Limb (tissue), 2 donors: ENCODE data around the gene SCN5A.

Experiments used
- DNase-seq, 2 donors: peaks; one replicate each; pipeline ENCODE4 v3.0.0-alpha.2; 2016; ENCODE audit errors: extremely low spot score in 2 of 2

SCN5A gene

DNA sequence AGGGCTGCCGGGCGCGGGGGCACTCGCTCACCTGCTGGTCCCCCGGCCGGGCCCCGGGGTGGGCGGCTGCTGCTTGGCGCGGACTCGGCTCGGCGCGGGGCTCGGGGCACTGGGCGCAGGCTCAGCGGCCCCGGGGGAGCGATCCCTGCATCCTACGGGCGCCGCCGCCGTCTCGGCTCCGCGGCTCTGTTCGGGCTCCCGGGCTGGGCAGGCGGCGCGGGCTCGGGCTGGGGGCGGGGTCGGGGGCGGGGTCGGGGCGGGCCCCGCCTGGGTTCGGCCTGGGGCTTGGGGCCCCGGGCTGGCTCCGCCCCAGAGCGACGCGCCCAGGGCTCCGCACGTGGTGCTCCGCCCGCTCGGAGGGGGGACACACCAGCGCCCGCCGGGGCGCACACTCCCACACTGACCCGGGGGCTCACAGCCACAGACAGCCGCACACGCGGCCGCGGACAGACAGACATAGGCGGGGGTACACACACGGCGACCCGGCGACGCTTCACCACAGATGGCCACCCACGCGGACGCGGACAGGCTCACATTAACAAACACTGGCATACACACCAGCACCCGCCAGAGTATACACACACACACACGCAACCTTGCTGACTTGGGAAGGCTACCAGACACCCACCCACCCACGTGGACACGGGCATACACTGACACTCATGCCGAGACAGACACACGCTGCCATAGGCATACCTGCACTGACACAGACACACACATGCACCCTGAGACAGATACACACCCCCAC, at the start of gene SCN5A:
TSS of gene SCN5A (minus strand) at position 188 of the 748 bp plus-strand sequence. CDS start 16,380 bp downstream, outside the sequence.
- peak in 1 of 2 donors; percentile 81 for DNase-seq

DNA sequence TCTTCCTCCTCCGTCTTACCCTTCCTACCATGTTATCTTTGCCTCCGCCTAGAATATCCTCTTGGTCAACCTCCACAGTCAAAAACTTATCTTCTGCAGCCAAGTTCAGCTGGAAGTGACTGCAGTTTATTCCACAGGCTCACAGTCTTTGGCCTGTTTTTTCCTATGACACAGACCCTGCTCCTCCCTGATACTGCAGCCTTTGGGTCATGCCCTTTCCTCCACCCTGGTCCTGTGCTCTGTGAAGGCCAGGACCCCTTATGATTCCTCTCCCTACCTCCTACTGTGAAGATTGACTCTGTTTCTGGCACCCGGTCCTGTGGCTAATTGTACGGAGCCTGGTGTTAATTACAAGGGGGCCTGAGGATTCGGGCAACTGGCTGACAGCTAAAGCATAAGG, 49.3 kb upstream of the SCN5A start:
- DNase-seq, result peak in 1 of 2 donors; percentile 1

GRCh38 chr3:38698061-38698460, 48.6 kb upstream of the SCN5A start:
- DNase-seq, result no peak

GRCh38 chr3:38696034-38696433, 46.5 kb upstream of the SCN5A start:
- DNase-seq, result no peak

- no peak for DNase-seq
Measured at GRCh38 chr3:38690185-38690584, 40.7 kb upstream of the SCN5A start.

- DNase-seq, result no peak
Measured at GRCh38 chr3:38689774-38690173, 40.3 kb upstream of the SCN5A start.

- no peak for DNase-seq
Measured at GRCh38 chr3:38689346-38689745, 39.9 kb upstream of the SCN5A start.

GRCh38 chr3:38687321-38687720, 37.8 kb upstream of the SCN5A start:
- no peak for DNase-seq

DNA sequence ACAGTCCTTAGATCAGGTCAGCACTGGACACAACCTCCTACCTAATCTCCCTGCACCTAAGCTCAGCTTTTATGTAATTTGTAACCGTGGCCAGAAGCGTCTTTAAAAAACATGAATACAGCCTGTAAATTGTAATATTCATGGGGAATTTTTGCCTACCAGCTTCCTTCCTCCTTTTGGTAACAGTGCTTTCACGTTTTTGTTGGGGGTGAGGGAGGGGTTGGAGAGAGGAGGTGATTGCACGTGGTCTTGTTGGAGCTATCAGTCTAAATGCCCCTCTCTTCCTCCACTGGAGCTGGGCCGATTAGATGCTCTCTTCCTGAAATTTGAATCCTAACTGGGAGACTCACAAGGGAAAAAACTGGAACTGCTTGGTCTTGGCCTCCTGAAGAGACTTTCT, 35.1 kb upstream of the SCN5A start:
- no peak for DNase-seq

DNA sequence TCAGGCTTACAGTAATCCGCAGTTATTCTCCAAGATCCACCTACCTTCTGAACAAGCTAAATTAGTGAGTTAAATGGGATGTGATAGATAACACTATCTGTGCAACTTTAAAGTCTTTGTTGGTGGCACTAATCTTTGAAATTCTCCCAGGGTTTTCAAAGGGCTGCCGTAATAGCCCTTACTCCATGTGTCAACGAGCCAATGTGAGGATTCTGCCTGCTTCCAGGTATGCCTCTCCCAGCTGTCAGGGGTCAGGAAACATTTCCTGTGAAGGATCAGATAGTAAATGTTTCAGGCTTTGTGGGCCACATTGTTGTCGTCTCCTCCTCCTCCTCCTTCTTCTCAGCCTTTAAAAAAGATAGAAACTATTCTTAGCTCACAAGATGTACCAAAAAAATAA, 20.2 kb upstream of the SCN5A start:
- DNase-seq, result no peak

- no peak for DNase-seq
Measured at GRCh38 chr3:38662544-38662943, 13.1 kb upstream of the SCN5A start.

GRCh38 chr3:38658841-38659240, 9.4 kb upstream of the SCN5A start:
- no peak for DNase-seq

GRCh38 chr3:38657369-38657768, 7.9 kb upstream of the SCN5A start:
- DNase-seq, result no peak

GRCh38 chr3:38655708-38656300, 6.3 kb upstream of the SCN5A start:
- peak in 1 of 2 donors; percentile 56 for DNase-seq

DNA sequence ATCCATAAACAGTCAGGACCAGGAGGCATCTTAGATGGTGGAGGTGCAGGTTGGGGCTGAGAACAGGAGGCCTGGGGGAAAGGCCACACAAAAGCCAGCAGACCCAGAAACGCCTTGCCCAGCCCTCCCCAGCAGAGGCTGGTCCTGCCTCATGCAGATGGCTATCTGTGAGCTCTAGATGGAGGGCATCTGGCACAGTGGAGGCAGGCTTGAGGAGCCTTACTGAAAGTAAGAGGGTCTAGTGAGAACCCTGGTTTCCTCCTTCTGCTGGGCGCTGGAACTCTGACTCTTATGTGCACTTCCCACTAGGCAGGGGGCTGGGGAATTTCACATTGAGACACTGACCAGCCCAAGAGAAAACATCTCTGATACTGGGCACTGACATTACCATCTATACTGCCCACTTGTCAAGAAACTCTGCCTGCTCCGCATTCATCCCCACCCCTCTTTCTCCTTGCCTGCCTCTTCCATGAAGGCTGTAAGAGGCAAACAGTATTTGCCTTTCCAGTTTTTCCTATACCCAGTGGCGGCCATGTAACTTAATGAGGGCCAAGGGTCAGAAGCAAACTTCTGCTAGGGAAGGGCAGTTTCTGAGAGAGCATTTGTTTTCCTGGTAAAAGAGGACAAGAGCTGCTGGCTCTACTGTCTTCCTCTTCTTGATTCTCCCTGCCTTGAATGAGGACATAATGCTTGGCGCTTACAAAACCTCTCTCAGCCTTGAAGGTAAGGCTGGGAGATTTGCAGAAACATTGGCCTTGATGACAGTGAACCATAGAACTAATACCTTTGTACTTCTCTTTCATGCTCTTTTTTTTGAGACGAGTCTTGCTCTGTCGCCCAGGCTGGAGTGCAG, 4.4 kb upstream of the SCN5A start:
- DNase-seq, result no peak

DNA sequence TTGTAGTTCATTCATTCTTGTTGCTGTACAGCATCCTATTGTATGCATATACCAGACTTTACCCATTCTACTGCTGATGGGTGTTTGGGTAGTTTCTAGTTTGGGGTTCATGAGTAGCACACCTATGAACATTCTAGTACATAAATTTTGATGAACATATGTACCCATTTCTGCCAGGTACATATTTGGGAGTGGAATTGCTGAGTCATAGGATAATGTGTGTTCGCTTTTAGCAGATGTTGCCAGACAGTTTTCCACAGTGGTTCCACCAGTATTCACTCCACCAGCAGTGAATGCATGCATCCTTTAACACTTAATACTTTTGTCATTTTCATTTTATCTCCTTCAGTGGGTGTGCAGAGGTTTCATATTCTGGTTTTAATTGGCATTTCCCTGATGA, 3.4 kb upstream of the SCN5A start:
- no peak for DNase-seq

DNA sequence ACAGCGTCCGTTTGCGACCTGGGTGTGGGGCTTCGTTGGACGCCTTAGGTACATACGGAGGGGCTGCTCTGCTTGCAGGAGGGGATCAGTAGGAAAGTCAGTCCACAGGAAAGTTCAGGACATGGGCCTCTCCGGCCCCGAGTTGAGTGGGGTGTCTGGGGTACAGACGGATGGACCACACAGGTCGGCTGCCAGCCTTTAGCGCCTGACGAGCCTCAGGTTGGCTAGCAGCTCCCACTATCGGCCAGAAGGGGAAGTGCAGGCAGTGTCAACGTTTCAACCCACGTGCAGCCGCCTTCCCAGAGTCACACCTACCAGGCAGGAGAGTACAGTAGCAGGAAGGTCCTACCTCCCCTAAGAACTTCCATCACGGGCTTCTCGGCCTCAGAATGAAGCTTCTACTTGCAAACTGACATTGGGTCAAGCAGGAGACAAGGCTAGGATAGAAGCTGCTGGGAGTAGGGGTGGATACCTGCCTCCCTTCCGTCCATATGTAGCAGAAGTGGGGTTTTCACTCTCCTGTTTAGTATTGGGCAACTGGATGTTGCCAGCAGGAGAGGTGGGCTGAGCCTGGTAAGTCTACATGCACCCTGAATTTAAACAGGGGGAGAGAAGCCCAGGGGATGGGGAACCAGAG, 1.8 kb upstream of the SCN5A start:
- DNase-seq, result peak; percentile 66 to 73

GRCh38 chr3:38650248-38650951, 913 bp upstream of the SCN5A start:
- DNase-seq, result no peak

- peak in 1 of 2 donors; percentile 57 for DNase-seq
Measured at GRCh38 chr3:38648659-38649499, 608 bp downstream of the SCN5A start.

DNA sequence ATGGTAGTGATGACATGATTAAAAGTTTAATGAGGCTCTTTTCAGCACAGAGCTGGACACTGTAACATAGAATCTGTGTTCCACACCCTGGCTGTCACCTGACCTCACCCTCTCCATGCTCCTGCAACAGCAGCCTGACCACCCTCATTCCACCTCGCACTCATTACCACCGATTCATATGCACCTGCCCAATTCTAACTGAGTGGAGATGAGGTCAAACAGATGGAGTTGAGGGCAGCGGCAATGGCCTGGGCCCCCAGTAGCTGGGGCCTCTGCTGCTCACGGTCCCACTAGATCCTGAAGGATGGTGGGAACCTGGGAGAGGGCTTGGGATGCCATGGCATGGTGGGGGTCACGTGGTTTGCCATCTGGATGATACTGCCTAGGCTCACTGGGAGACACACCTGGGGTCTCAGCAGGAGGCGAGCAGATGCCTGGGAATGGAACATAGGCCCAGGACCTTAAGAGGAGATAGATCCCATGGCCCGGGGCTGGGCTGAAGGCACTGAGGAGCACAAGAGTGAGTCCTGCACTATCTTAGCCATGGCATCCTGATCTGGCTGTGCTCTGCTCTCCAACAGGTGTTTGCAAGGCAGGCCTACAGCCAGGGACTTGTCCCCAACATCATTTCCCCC, 1.3 kb downstream of the SCN5A start:
- DNase-seq, result peak in 1 of 2 donors; percentile 16
